ENCODE data around the gene CASZ1. TPM values are rescaled to one million over a fixed set of nuclear protein-coding genes. Genes with fewer than 3 reads are reported as not detected.

CASZ1 gene, protein sequence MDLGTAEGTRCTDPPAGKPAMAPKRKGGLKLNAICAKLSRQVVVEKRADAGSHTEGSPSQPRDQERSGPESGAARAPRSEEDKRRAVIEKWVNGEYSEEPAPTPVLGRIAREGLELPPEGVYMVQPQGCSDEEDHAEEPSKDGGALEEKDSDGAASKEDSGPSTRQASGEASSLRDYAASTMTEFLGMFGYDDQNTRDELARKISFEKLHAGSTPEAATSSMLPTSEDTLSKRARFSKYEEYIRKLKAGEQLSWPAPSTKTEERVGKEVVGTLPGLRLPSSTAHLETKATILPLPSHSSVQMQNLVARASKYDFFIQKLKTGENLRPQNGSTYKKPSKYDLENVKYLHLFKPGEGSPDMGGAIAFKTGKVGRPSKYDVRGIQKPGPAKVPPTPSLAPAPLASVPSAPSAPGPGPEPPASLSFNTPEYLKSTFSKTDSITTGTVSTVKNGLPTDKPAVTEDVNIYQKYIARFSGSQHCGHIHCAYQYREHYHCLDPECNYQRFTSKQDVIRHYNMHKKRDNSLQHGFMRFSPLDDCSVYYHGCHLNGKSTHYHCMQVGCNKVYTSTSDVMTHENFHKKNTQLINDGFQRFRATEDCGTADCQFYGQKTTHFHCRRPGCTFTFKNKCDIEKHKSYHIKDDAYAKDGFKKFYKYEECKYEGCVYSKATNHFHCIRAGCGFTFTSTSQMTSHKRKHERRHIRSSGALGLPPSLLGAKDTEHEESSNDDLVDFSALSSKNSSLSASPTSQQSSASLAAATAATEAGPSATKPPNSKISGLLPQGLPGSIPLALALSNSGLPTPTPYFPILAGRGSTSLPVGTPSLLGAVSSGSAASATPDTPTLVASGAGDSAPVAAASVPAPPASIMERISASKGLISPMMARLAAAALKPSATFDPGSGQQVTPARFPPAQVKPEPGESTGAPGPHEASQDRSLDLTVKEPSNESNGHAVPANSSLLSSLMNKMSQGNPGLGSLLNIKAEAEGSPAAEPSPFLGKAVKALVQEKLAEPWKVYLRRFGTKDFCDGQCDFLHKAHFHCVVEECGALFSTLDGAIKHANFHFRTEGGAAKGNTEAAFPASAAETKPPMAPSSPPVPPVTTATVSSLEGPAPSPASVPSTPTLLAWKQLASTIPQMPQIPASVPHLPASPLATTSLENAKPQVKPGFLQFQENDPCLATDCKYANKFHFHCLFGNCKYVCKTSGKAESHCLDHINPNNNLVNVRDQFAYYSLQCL (N-terminal part only)
- total RNA-seq: 0.13 and 0.16 TPM in 2 replicates

DNA sequence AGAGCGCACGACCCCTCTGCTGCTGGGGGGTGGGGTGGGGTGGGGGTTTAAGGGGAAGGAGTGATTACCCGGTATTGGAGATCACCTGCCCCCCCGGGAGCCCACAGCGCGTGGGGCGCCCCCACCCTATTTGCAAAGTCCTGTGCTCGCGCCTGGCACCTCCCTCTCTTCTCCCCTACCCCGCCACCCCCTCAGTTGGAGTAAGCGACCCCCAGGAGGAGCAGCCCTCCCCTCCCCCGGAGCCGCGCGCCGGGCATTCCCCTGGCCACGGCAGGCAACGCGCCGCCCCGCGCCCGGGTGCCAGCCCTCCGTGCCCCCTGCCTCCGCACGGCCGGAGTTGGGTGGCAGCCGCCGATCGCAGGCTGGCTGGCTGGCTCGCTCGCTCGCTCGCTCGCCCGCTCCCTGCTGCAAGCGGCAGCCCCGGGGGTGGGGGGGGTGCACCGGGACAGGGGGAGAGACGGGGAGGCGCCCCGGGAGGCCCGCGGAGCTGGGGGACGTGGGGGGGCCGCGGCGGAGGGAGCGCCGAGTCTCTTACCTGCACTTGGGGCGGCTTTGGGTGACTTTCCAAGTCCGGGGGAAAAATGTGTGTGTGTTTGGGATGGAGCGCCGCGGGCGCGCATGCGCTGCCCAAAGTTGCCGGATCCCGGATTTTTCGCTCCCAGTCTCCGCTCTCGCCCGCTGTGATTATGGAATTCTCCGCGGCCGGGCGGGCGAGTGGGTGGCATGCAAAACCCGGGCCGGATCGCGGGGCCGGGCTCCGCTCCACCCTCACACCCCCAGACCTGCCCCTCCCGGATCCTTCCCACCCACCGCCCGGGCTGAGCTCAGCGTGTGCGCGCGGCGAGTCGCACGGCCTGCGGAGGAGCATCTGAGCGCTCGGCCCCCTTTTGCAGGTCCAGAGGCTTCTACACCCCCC is at the start of gene CASZ1:
Gene CASZ1, minus strand, starts transcription at position 618 of the 916 bp plus-strand sequence. CDS start 102,757 bp downstream, outside the sequence.

Other genes starting within 250 kb of the CASZ1 start
- 44.2 and 114 TPM in 2 replicates for gene TARDBP, start 216.0 kb upstream of the CASZ1 start, total RNA-seq

All from epithelial cell of alveolus of lung (primary cell).